ENCODE measurements around the gene CCDC188. TPM values are rescaled to one million over a fixed set of nuclear protein-coding genes. Genes with fewer than 3 reads are reported as not detected.

CCDC188 gene
- total RNA-seq, 1 experiment from 2014 or later: 0.84 TPM

- no peak overlapping the region for H3K27ac ChIP-seq
- no peaks in the 10 kb centered on the region for H3K27me3 ChIP-seq (replicated peaks)
- no peak for DNase-seq (ENCODE audit: low read depth in 1 of 2, low spot score in 2 of 2)
- H3K4me1 ChIP-seq (replicated peaks): peaks cover 12% of the 10 kb centered on the region
- no peaks in the 10 kb centered on the region for H3K9me3 ChIP-seq (replicated peaks)
- H3K4me3 ChIP-seq: no peak overlapping the region
- H3K36me3 ChIP-seq: peaks cover 15% of the 10 kb centered on the region
Observed at GRCh38 chr22:20135265-20135664, 15.6 kb downstream of the CCDC188 start.

GRCh38 chr22:20133930-20134549, 16.8 kb downstream of the CCDC188 start:
- Histone ChIP-seq H3K9me3 (replicated peaks) (no peaks in the 10 kb centered on the region), H3K27ac (no peak overlapping the region), H3K4me1 (replicated peaks) (peaks cover 12% of the 10 kb centered on the region), H3K4me3 (no peak overlapping the region), H3K36me3 (peaks cover 7% of the 10 kb centered on the region), H3K27me3 (replicated peaks) (no peaks in the 10 kb centered on the region)
- DNase-seq (ENCODE audit: low read depth in 1 of 2, low spot score in 2 of 2): no peak

DNA sequence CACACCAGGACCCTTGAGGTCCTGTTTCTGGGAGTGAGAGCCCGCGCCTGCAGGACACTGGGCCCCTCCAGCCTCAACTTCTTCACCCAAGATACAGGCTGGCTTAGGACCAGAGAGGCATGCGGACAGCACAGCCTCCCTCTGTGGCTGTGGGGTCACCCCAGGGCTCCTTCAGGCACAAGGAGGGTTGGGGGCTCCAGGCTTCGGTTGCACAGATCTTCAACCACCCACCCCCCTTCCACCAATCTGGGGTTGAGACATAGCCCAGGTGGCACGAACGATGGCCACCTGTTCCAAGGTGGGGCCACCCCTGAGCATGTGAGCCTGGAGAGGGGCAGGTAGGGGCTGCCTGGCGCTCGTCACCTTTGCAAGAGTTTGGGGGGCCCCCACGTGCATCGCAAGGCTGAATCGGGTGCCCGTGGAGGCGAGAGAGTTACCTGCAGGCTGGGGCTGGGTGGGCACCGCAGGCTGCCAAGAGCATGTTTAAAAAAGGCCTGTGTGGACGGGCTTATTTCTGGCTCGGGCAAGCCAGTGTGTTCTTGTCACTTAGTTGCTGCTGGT, 18.1 kb downstream of the CCDC188 start:
- Histone ChIP-seq H3K36me3 (peaks cover 12% of the 10 kb centered on the region), H3K27me3 (replicated peaks) (no peaks in the 10 kb centered on the region), H3K27ac (no peak overlapping the region), H3K4me3 (peak overlapping the region; percentile 92), H3K4me1 (replicated peaks) (peaks cover 12% of the 10 kb centered on the region), H3K9me3 (replicated peaks) (no peaks in the 10 kb centered on the region)
- DNase-seq (ENCODE audit: low read depth in 1 of 2, low spot score in 2 of 2): no peak

DNA sequence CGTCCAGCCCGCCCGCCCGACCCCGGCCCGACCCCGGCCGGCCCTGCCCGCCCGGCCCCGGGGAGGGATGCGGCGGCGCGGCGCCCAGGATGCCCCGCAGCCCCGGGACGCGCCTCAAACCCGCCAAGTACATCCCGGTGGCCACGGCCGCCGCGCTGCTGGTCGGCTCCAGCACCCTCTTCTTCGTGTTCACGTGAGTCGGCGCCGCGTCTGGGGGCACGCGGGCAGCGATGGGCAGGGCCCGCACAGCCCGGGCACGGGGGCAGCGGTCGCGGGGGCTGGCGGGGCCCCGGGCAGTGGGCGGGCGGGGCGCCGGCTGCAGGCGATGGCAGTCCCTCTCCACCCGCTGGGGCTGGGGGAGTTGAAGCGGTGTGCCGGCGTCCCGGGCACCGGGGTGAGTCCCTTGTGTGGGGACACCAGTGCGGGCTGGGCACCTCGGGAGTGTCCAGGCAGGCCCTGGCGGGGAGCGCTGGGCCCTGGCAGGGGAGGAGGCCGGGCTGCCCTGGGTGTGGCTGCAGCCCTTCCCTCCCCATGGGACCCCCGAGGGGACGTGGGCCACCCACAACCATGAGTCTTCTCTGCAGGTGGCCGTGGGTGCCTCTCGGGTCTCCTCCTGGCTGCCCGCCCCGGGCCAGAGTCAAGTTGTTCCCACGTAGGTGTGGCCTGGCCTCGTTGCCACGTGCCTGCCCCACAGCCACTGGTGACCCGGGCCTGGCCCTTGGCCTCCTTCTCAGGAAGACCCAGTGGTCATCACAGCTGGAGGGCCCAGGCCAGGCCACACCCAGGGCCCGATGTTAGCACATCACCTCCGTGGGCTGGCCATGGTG, 18.8 kb downstream of the CCDC188 start:
- peaks cover 19% of the 10 kb centered on the region for H3K36me3 ChIP-seq
- no peaks in the 10 kb centered on the region for H3K27me3 ChIP-seq (replicated peaks)
- H3K27ac ChIP-seq: no peak overlapping the region
- peaks cover 12% of the 10 kb centered on the region for H3K4me1 ChIP-seq (replicated peaks)
- no peaks in the 10 kb centered on the region for H3K9me3 ChIP-seq (replicated peaks)
- peak overlapping the region; percentile 92 for H3K4me3 ChIP-seq
- DNase-seq (ENCODE audit: low read depth in 1 of 2, low spot score in 2 of 2): no peak

GRCh38 chr22:20131597-20131858, 19.3 kb downstream of the CCDC188 start, which contains the start of gene ZDHHC8:
Gene ZDHHC8 (plus strand): TSS chr22:20131804. CDS start chr22:20131948, 144 bp downstream.
- no peak for DNase-seq (ENCODE audit: low read depth in 1 of 2, low spot score in 2 of 2)
- peak within 1 kb of the TSS; percentile 45 for H3K27ac ChIP-seq

DNA sequence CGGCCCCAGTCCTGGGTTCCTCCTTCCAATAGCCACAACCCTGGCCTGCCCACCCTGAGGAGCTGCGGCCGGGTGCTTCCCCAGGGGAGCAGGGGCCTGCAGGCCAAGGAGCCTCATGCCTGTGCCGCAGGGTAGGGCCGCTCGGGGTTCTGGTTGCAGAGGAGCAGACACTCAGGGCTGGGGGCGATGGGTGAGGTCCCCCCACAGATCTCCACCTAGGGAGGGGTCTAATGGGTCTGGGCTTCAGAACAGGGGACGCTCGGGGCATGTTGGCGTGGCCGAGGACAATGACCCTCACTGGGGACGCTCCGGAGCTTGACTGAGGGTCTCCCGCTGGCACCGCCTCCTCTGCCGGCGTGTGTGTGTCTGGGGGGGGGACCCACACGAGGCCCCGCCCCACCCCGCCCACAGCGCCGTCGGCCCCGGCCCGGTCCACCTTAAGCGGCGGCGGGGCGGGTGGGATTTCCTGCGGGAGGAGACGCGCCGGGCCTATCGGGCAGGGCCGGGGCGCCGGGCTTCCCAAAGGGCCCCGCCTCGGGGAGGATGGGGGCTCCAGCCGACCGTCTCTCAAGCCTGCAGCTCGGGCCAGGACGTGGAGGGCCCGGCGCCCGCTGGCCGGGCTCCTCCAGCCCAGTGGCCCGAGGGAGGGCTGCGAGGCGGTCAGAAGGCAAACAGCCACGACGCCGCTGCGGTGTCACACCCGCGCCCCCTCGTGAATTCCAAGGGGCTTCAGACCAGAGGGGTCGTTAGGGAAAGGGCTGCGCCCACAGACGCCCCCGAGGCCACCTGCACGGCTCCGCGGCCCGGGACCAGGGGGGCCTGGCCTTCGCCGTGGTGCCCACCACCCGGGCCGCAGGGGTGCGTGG, 19.9 kb downstream of the CCDC188 start:
- Histone ChIP-seq H3K4me3 (peak overlapping the region; percentile 92), H3K27ac (peak overlapping the region; percentile 45), H3K36me3 (peaks cover 29% of the 10 kb centered on the region), H3K9me3 (replicated peaks) (no peaks in the 10 kb centered on the region), H3K4me1 (replicated peaks) (peaks cover 12% of the 10 kb centered on the region), H3K27me3 (replicated peaks) (no peaks in the 10 kb centered on the region)
- DNase-seq (ENCODE audit: low read depth in 1 of 2, low spot score in 2 of 2): peak; percentile 64 to 85

More at GRCh38 chr22:20131597-20131858, 19.3 kb downstream of the CCDC188 start, which contains the start of gene ZDHHC8:
- Histone ChIP-seq H3K36me3 (peaks cover 23% of the 10 kb centered on the region), H3K4me3 (peak within 1 kb of the TSS; percentile 92), H3K27me3 (replicated peaks) (no peaks in the 10 kb centered on the region), H3K9me3 (replicated peaks) (no peaks in the 10 kb centered on the region), H3K4me1 (replicated peaks) (peaks cover 12% of the 10 kb centered on the region)

DNA sequence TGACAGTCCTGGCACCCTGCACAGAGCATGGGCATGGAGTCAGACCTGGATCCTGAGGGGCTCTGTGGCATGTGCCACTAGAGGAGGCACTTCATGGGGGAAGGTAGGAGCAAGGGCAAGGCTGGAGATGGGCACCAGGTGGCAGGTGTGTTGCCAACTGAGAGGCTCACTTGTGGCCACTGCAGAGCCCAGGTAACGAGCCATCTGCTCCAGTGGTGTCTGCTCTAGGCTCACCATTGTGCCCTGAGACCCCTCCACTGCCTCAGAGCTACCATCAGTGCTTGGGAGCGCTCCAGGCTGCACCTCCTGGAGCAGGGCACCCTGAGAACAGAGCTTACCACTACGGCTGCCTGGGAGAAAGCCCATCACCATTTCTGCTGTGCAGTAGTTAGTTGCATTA, 20.5 kb downstream of the CCDC188 start:
- Histone ChIP-seq H3K36me3 (peaks cover 35% of the 10 kb centered on the region), H3K9me3 (replicated peaks) (no peaks in the 10 kb centered on the region), H3K4me1 (replicated peaks) (peaks cover 12% of the 10 kb centered on the region), H3K27ac (no peak overlapping the region), H3K4me3 (no peak overlapping the region), H3K27me3 (replicated peaks) (no peaks in the 10 kb centered on the region)
- DNase-seq (ENCODE audit: low read depth in 1 of 2, low spot score in 2 of 2): no peak

DNA sequence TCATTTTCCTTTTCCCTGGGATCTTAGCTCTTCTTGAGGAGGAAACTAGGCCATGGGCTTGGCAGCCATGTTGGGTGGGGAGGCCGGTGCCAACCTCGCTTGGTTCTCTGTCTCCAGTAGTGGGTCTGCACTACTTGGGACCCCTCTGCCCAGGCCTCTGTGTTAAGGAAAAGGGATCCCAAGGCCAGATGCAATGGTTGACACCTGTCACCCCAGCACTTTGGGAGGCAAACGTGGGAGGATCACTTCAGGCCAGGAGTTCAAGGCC, 21.2 kb downstream of the CCDC188 start:
- H3K9me3 ChIP-seq (replicated peaks): no peaks in the 10 kb centered on the region
- H3K4me3 ChIP-seq: no peak overlapping the region
- peaks cover 12% of the 10 kb centered on the region for H3K4me1 ChIP-seq (replicated peaks)
- H3K27me3 ChIP-seq (replicated peaks): no peaks in the 10 kb centered on the region
- peaks cover 42% of the 10 kb centered on the region for H3K36me3 ChIP-seq
- DNase-seq (ENCODE audit: low read depth in 1 of 2, low spot score in 2 of 2): no peak
- no peak overlapping the region for H3K27ac ChIP-seq

DNA sequence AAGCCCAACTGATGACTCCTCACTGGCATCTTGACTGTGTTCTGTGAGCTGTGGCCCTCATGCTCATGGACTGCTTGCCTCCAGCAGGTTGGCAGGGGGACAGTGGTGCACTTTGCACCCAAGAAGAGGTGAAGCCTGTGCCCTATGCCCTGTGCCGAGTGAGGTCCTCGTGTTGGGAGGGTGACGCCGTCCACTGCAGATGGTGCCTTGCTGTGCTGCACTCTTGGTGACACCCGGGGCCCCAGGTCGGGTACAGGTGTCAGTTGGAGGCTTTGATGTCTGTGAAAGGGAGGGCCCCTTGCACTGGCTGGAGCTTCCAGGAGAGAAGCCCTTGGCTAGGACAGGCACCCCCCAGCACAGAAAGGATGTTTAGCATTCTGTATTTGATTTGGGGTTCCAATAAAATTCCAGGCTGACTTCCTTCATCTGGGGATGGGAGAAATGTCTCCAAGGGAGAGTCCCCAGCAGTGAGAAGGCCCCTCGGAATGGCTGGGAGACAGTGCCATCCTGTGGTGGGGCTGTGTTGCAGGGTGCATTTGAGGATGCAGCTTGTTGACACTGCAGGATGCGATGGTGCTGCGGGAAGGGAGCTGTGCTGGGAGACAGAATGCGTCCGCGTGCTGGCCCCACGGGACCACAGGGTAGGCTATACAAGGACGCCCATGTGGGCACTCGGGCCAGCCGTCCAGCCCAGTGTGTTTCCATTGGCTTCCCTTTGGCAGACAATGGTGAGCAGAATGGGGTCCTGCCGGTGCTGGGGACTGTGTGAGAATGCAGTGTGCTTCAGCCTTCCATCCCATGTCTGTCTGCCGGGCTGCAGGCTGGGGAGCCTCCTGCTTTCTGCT, 21.7 kb downstream of the CCDC188 start:
- no peak for DNase-seq (ENCODE audit: low read depth in 1 of 2, low spot score in 2 of 2)
- H3K36me3 ChIP-seq: peaks cover 47% of the 10 kb centered on the region
- H3K9me3 ChIP-seq (replicated peaks): no peaks in the 10 kb centered on the region
- H3K27me3 ChIP-seq (replicated peaks): no peaks in the 10 kb centered on the region
- H3K4me3 ChIP-seq: no peak overlapping the region
- no peak overlapping the region for H3K27ac ChIP-seq
- H3K4me1 ChIP-seq (replicated peaks): peaks cover 12% of the 10 kb centered on the region

DNA sequence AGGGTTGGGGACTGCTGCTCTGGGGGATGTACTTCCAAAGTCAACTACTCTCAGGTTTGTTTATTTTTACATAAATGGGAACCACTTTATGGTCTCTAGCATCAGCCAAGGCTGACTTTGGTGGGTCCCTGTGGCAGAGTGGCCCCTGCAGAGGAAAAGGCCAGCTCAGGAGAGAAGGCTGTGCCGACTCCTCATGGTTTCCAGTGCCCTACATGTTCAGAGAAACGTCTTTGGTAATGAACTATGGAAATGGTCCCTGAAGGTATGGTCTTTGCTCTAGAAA, 22.3 kb downstream of the CCDC188 start:
- peaks cover 12% of the 10 kb centered on the region for H3K4me1 ChIP-seq (replicated peaks)
- no peaks in the 10 kb centered on the region for H3K9me3 ChIP-seq (replicated peaks)
- H3K4me3 ChIP-seq: no peak overlapping the region
- H3K27ac ChIP-seq: no peak overlapping the region
- no peaks in the 10 kb centered on the region for H3K27me3 ChIP-seq (replicated peaks)
- H3K36me3 ChIP-seq: peaks cover 53% of the 10 kb centered on the region
- DNase-seq (ENCODE audit: low read depth in 1 of 2, low spot score in 2 of 2): no peak

GRCh38 chr22:20127869-20128618, 22.8 kb downstream of the CCDC188 start:
- Histone ChIP-seq H3K36me3 (peaks cover 55% of the 10 kb centered on the region), H3K4me1 (replicated peaks) (peaks cover 11% of the 10 kb centered on the region)

DNA sequence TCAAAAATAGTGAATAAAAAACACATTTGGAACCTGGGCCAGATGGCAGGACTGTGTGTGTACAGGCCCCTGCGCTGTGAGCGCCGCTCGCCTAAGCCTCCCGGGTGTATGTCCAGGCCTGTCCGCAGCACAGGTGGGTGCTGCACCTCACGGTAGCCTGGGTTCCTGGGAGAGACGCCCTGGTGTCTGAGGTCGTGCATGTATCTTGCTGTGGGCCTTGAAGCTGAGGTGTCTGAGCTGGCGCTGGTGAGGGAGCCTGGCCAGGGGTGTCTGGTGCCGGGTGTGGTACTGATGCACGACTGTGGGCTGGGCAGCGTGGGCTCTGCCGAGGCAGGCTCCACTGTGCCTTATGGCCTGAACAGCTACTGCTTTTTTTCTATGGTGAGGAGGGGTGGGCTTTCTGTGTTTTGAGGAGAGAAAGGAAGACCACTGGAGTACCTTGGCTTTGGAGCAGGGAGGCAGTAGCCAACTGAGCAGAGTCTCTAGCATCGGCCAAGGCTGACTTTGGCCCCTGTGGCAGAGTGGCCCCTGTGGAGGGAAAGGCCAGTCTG, 23.5 kb downstream of the CCDC188 start:
- Histone ChIP-seq H3K36me3 (peaks cover 56% of the 10 kb centered on the region), H3K4me1 (replicated peaks) (peaks cover 5% of the 10 kb centered on the region), H3K27me3 (replicated peaks) (no peaks in the 10 kb centered on the region), H3K9me3 (replicated peaks) (no peaks in the 10 kb centered on the region), H3K27ac (no peak overlapping the region), H3K4me3 (no peak overlapping the region)
- no peak for DNase-seq (ENCODE audit: low read depth in 1 of 2, low spot score in 2 of 2)

More at GRCh38 chr22:20127869-20128618, 22.8 kb downstream of the CCDC188 start:
- Histone ChIP-seq H3K27ac (no peak overlapping the region), H3K27me3 (replicated peaks) (no peaks in the 10 kb centered on the region), H3K9me3 (replicated peaks) (no peaks in the 10 kb centered on the region), H3K4me3 (no peak overlapping the region)
- DNase-seq (ENCODE audit: low read depth in 1 of 2, low spot score in 2 of 2): no peak
